ENCODE data around the gene ESD. TPM values are rescaled to one million over a fixed set of nuclear protein-coding genes. Genes with fewer than 3 reads are reported as not detected.

Gene ESD
- total and polyA plus RNA-seq, 2 of the 13 experiments (the other 11 are each of a cell fraction or from before 2014, with no cell fraction given): 118 to 147 TPM

DNA sequence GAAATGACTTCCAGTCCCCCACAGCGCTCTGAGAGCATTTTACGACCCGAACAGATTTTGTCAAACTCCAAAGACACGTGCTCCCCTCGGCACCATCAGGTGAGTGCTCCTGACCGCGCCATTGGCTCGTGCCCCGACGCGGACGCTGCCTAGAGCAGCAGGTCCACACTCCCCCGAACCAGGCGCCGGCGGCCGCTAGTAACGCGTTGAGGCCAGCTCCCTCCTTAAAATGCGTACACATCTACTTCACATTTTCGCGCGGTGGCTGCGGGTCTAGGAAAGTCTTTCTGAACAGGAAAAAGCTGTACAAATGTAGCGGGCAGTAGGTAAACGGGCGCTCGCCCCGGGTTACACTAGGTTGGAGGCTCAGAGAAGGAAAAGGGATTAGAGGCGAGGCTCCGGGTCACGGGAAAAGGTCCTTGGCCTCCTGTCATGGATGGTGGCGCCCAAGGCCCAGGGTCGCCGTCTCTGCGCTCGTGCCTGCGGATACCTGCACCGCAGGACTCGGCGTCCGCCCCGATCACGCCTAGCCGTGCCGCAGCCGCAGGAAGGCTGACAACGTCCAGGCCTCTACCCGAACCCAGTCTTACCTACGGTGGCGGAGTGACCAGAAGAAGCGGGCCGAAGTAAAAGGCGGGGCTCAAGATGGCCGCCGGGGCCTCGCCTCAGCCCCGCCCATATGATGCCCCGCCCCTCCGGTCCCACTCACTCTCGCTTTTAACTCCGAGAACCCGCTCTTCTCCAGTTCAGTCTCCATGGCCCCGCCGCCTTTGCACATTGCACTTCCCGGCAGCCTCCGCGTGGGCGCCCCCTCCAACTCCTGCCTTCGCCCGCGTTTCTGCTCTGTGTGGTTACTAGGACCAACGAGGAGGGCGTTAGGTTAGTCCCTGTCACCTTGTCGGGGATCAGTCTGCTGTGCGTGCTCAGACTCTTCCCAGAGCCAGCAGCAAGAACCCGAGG is at the start of gene ESD (continued):
- TF ChIP-seq ZFP37 (CRISPR knock-in tag; IDR thresholded peaks at IDR 0.05; ENCODE audit: borderline replicate concordance): peak; percentile 29; the same call in 1 of the 2 replicates
- TF ChIP-seq TSC22D2 (CRISPR knock-in tag; IDR thresholded peaks at IDR 0.05; ENCODE audit: borderline replicate concordance): peak; percentile 62; the same call in 1 of the 2 replicates
- TF ChIP-seq ZNF180 (CRISPR knock-in tag; IDR thresholded peaks at IDR 0.05; ENCODE audit: borderline replicate concordance, low read depth): no peak
- no peak for TF ChIP-seq CHCHD3 (CRISPR knock-in tag; IDR thresholded peaks at IDR 0.05)
- peak; percentile 91 for TF ChIP-seq ASH2L (IDR thresholded peaks at IDR 0.05; ENCODE audit: insufficient read length, low read depth, low read length)
- no peak for TF ChIP-seq ZNF432 (CRISPR knock-in tag; IDR thresholded peaks at IDR 0.05; ENCODE audit: borderline replicate concordance)
- peak; percentile 83 for TF ChIP-seq CHD2 (IDR thresholded peaks at IDR 0.05; ENCODE audit: low read depth, low read length)
- TF ChIP-seq SRSF4 (IDR thresholded peaks at IDR 0.05; ENCODE audit: low read depth, low read length, poor library complexity, severe bottlenecking): no peak
- TF ChIP-seq, protein P1, sequence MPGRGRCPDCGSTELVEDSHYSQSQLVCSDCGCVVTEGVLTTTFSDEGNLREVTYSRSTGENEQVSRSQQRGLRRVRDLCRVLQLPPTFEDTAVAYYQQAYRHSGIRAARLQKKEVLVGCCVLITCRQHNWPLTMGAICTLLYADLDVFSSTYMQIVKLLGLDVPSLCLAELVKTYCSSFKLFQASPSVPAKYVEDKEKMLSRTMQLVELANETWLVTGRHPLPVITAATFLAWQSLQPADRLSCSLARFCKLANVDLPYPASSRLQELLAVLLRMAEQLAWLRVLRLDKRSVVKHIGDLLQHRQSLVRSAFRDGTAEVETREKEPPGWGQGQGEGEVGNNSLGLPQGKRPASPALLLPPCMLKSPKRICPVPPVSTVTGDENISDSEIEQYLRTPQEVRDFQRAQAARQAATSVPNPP (CRISPR knock-in tag; IDR thresholded peaks at IDR 0.05): no peak
- TF ChIP-seq MED13 (CRISPR knock-in tag; IDR thresholded peaks at IDR 0.05): no peak
- peak; percentile 49; the same call in 1 of the 2 replicates for TF ChIP-seq NR2F6 (IDR thresholded peaks at IDR 0.05)
- peak; percentile 43 for TF ChIP-seq NR2F6 (CRISPR knock-in tag; IDR thresholded peaks at IDR 0.05)
- peak; percentile 27; the same call in 1 of the 2 replicates for TF ChIP-seq ERF (CRISPR knock-in tag; IDR thresholded peaks at IDR 0.05)
- peak; percentile 22; the same call in 1 of the 2 replicates for TF ChIP-seq FOXA3 (CRISPR knock-in tag; IDR thresholded peaks at IDR 0.05)
- TF ChIP-seq, protein P2, sequence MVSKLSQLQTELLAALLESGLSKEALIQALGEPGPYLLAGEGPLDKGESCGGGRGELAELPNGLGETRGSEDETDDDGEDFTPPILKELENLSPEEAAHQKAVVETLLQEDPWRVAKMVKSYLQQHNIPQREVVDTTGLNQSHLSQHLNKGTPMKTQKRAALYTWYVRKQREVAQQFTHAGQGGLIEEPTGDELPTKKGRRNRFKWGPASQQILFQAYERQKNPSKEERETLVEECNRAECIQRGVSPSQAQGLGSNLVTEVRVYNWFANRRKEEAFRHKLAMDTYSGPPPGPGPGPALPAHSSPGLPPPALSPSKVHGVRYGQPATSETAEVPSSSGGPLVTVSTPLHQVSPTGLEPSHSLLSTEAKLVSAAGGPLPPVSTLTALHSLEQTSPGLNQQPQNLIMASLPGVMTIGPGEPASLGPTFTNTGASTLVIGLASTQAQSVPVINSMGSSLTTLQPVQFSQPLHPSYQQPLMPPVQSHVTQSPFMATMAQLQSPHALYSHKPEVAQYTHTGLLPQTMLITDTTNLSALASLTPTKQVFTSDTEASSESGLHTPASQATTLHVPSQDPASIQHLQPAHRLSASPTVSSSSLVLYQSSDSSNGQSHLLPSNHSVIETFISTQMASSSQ (IDR thresholded peaks at IDR 0.05; ENCODE audit: low read depth): peak; percentile 38; the same call in 1 of the 2 replicates
- TF ChIP-seq, protein P2 (CRISPR knock-in tag; IDR thresholded peaks at IDR 0.05; ENCODE audit: borderline replicate concordance): 0 out of 2 replicates have a peak, but pooled peaks have one; percentile 35
- TF ChIP-seq, protein P3, sequence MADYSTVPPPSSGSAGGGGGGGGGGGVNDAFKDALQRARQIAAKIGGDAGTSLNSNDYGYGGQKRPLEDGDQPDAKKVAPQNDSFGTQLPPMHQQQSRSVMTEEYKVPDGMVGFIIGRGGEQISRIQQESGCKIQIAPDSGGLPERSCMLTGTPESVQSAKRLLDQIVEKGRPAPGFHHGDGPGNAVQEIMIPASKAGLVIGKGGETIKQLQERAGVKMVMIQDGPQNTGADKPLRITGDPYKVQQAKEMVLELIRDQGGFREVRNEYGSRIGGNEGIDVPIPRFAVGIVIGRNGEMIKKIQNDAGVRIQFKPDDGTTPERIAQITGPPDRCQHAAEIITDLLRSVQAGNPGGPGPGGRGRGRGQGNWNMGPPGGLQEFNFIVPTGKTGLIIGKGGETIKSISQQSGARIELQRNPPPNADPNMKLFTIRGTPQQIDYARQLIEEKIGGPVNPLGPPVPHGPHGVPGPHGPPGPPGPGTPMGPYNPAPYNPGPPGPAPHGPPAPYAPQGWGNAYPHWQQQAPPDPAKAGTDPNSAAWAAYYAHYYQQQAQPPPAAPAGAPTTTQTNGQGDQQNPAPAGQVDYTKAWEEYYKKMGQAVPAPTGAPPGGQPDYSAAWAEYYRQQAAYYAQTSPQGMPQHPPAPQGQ (CRISPR knock-in tag; IDR thresholded peaks at IDR 0.05; ENCODE audit: borderline replicate concordance): 0 out of 2 replicates have a peak, but pooled peaks have one; percentile 13
- no peak; the same call in 1 of the 2 replicates for TF ChIP-seq ZNF546 (CRISPR knock-in tag; conservative IDR thresholded peaks at IDR 0.05)
- TF ChIP-seq, protein P4, sequence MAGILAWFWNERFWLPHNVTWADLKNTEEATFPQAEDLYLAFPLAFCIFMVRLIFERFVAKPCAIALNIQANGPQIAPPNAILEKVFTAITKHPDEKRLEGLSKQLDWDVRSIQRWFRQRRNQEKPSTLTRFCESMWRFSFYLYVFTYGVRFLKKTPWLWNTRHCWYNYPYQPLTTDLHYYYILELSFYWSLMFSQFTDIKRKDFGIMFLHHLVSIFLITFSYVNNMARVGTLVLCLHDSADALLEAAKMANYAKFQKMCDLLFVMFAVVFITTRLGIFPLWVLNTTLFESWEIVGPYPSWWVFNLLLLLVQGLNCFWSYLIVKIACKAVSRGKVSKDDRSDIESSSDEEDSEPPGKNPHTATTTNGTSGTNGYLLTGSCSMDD (CRISPR knock-in tag; IDR thresholded peaks at IDR 0.05): 0 out of 2 replicates have a peak, but pooled peaks have one; percentile 61
- TF ChIP-seq FOXJ3 (CRISPR knock-in tag; IDR thresholded peaks at IDR 0.05; ENCODE audit: borderline replicate concordance): peak; percentile 68; the same call in 1 of the 2 replicates
